Glutamatergic neuron (in vitro differentiated cells): ENCODE data around the gene MED12L. TPM values are rescaled to one million over a fixed set of nuclear protein-coding genes. Genes with fewer than 3 reads are reported as not detected.
A peak's percentile ranks its signal among the peaks of the same experiment; 100 is the strongest.

ENCODE experiments used
- DNase-seq: peaks from one replicate; pipeline ENCODE4 v3.0.0; 2022
- H3K27ac Mint-ChIP-seq: one replicate; pipeline ENCODE4 v1.8.0; 2020; ENCODE audit warnings: mild to moderate bottlenecking, mixed read lengths, inconsistent platforms; ENCODE audit not compliant: unreplicated experiment
- H3K27me3 Mint-ChIP-seq: one replicate; pipeline ENCODE4 v1.8.0; 2020; ENCODE audit warnings: mild to moderate bottlenecking, moderate library complexity, mixed read lengths, inconsistent platforms; ENCODE audit not compliant: unreplicated experiment
- H3K36me3 Mint-ChIP-seq: one replicate; pipeline ENCODE4 v1.8.0; 2020; ENCODE audit warnings: mild to moderate bottlenecking, mixed read lengths, inconsistent platforms; ENCODE audit not compliant: unreplicated experiment
- H3K4me1 Mint-ChIP-seq: one replicate; pipeline ENCODE4 v1.8.0; 2020; ENCODE audit warnings: mild to moderate bottlenecking, low read depth, mixed read lengths, inconsistent platforms; ENCODE audit not compliant: unreplicated experiment
- H3K4me3 Mint-ChIP-seq: one replicate; pipeline ENCODE4 v1.8.0; 2020; ENCODE audit warnings: mild to moderate bottlenecking, mixed read lengths, inconsistent platforms; ENCODE audit not compliant: unreplicated experiment
- H3K9me3 Mint-ChIP-seq: one replicate; pipeline ENCODE4 v1.8.0; 2020; ENCODE audit warnings: mild to moderate bottlenecking, moderate library complexity, mixed read lengths, inconsistent platforms; ENCODE audit not compliant: unreplicated experiment
- total RNA-seq: library from RNA; stranded (reverse); fragmentation: NEBNext Ultra II Directional; extraction: Animal tissue kit (Norgen Biotek cat#: 25700); gene quantifications from one replicate; pipeline ENCODE4 v1.2.1, GENCODE V29; 2021; ENCODE audit not compliant: unreplicated experiment
- TF ChIP-seq, protein P1 (sequence below): fragments of 200-600 bp; sonication (generic); IDR thresholded peaks from one replicate; pipeline ENCODE4 v1.5.0; 2021; ENCODE audit not compliant: partially characterized antibody, unreplicated experiment

The MED12L gene
- total RNA-seq, 1 donor from 2014 or later = 7.8 TPM

DNA sequence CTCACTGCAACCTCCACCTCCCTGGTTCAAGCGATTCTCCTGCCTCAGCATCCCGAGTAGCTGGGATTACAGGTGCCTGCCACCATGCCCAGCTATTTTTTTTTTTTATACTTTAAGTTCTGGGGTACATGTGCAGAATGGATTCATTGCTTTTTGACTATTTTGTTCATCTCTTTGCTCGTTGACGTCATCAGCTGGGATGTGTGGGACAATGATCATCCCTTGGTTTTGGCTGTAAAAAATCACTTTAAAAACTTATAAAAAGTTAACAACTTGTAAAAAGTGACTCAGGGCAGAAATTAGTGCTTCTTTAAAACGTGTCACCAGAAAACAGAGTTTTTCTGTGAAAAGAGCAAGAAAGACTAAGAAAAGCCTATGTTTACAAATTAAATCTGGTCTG, 337.6 kb downstream of the MED12L start:
- TF ChIP-seq, protein P1, sequence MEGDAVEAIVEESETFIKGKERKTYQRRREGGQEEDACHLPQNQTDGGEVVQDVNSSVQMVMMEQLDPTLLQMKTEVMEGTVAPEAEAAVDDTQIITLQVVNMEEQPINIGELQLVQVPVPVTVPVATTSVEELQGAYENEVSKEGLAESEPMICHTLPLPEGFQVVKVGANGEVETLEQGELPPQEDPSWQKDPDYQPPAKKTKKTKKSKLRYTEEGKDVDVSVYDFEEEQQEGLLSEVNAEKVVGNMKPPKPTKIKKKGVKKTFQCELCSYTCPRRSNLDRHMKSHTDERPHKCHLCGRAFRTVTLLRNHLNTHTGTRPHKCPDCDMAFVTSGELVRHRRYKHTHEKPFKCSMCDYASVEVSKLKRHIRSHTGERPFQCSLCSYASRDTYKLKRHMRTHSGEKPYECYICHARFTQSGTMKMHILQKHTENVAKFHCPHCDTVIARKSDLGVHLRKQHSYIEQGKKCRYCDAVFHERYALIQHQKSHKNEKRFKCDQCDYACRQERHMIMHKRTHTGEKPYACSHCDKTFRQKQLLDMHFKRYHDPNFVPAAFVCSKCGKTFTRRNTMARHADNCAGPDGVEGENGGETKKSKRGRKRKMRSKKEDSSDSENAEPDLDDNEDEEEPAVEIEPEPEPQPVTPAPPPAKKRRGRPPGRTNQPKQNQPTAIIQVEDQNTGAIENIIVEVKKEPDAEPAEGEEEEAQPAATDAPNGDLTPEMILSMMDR = no peak
- Mint-ChIP-seq H3K27ac (no peak overlapping the region), H3K9me3 (peaks cover 3% of the 10 kb centered on the region), H3K4me3 (no peak overlapping the region), H3K27me3 (peaks cover 3% of the 10 kb centered on the region), H3K36me3 (no peaks in the 10 kb centered on the region), H3K4me1 (no peaks in the 10 kb centered on the region)
- no peak for DNase-seq

DNA sequence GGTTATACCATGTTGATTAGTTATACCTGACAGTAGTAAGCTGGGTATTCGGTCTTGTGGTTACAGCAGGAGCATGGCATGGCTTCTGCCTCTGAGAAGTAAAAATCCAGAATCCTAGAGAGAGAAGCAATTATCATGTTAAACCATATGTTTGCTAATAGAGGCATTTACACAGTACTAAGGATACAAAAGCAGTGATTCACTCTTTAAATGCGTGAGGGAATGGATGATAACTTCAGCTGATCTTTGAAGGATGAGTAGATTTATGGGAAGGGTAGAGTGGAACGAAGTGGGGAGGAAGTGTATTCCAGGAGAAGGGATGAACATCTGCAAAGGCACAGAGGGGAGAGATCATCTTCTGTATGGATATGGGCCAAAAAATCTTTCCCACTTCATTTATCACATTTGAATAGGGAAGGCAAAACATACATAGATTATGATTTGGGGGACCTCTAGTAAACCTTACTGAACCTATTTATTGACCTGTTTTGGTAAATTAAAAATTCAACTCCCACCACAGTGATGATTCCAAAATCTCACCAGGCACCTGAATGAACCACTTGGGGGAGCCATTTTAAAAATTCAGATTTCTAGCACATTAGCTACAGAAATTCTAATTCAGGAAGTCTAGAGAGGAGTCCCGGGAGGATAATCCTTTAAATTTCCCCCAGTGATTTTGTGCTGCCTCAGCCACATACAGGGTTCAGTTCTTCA, 340.3 kb downstream of the MED12L start:
- Mint-ChIP-seq H3K27ac (no peak overlapping the region), H3K4me1 (no peaks in the 10 kb centered on the region)

DNA sequence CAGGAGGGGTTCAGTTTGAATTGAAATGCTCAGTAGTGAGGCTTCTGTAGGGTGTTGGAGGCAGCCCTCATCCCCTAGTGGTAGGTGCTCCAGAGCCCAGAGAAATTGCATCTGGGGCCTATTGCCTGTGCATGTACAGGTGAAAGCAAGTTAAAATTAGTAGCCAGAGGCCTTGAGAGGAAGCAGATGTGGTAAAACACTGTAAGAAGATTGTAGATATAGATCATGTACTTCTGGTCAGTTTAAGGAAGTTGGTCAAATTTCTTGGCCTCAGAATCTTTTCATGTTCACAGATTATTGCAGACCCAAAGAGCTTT, 340.8 kb downstream of the MED12L start:
- Mint-ChIP-seq H3K36me3 (no peaks in the 10 kb centered on the region), H3K27ac (no peak overlapping the region), H3K4me1 (no peaks in the 10 kb centered on the region), H3K27me3 (no peaks in the 10 kb centered on the region), H3K4me3 (no peak overlapping the region), H3K9me3 (peaks cover 3% of the 10 kb centered on the region)
- no peak for DNase-seq
- TF ChIP-seq, protein P1 = peak; percentile 3

More for the DNA sequence above, 340.3 kb downstream of the MED12L start:
- Mint-ChIP-seq H3K27me3 (peaks cover 3% of the 10 kb centered on the region), H3K36me3 (no peaks in the 10 kb centered on the region), H3K4me3 (no peak overlapping the region), H3K9me3 (peaks cover 3% of the 10 kb centered on the region)
- DNase-seq = no peak
- TF ChIP-seq, protein P1 = peak; percentile 47

DNA sequence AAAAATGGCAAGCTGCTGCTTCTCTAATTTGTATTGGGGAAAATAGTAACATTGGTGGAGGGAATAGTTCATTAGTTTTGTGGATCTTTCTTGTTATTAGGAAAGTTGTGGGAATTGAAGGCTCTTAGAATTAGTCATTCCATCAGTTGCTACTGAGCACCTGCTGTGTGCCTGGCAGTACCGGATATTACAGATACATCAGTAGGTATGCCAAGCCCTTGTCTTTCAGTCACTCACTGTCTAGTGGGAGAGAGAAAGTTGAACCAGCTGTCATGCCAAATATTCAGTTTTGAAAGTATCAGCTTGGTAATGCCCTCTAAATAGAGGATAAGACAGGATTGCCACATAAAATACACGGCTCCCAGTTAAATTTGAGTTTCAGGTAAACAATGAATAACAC, 342.9 kb downstream of the MED12L start:
- DNase-seq = no peak
- Mint-ChIP-seq H3K9me3 (peaks cover 3% of the 10 kb centered on the region), H3K27me3 (no peaks in the 10 kb centered on the region), H3K4me1 (no peaks in the 10 kb centered on the region), H3K27ac (no peak overlapping the region), H3K4me3 (no peak overlapping the region), H3K36me3 (no peaks in the 10 kb centered on the region)
- TF ChIP-seq, protein P1 = no peak

DNA sequence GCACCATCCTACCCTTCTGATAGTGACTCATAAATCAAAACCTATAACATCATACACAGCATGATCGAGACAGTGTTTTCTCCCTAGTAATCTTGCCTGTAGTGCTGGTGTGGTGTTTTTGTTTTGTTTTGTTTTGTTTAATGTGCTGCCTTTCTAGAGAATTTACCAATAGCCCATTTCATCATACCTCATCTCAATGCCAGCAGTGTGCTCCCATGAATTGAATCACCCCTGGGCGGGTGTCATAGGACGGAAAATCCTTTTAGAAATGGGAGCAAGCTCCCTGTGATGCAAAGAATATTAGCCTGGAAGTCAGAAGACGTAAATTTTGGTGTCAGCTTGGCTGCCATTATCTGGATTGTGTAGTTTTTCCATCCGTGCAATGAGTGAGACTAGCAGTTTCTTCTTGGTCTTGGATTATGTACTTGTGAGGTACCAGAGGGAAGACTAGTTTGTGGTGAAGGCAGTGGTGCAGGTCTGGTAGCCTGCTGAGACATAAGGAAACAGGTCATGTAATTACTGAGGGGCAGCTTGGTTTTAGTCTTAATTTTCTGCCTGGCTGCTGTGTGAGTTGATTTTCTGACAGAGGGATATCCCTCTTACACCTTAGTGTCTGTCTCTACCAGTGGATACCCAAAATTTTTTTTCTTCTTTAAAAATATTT, 345.5 kb downstream of the MED12L start:
- H3K27ac Mint-ChIP-seq = no peak overlapping the region
- H3K4me1 Mint-ChIP-seq = no peaks in the 10 kb centered on the region
- H3K36me3 Mint-ChIP-seq = no peaks in the 10 kb centered on the region
- no peak for DNase-seq
- TF ChIP-seq, protein P1 = no peak
- no peak overlapping the region for H3K4me3 Mint-ChIP-seq
- H3K9me3 Mint-ChIP-seq = no peaks in the 10 kb centered on the region
- no peaks in the 10 kb centered on the region for H3K27me3 Mint-ChIP-seq
